K562 (cell line): ENCODE results near the gene HSPA4. TPM values are rescaled to one million over a fixed set of nuclear protein-coding genes. Genes with fewer than 3 reads are reported as not detected.

ENCODE experiments used
- ATAC-seq: fragments of 200-7000 bp; cut with Tn5 transposase; 3 replicates; pipeline ENCODE4 v1.9.1; 2020; ENCODE audit warnings: moderate library complexity
- BruUV-seq: library from RNA; stranded (reverse); fragments of 400-500 nt; replicated peaks from 2 replicates; lab custom pipeline; 2021; lab: Mats Ljungman, UMichigan
- CTCF ChIA-PET: fragments of 300-600 bp; formaldehyde crosslinking; extraction: SDS; loops from one replicate; lab custom pipeline; 2021; ENCODE audit warnings: low intra/inter-chr PET ratio; lab: Yijun Ruan, JAX
- POLR2A ChIA-PET: fragments of 300-600, 350-650 bp; sonication (Branson Sonifier 250); formaldehyde crosslinking; extraction: SDS; loops from one replicate; lab custom pipeline; 2021; ENCODE audit warnings: antibody characterized with exemption, inconsistent platforms; lab: Yijun Ruan, JAX
- DNase-seq, 4 experiments: peaks; one replicate each; pipeline versions ENCODE4 v3.0.0 to v3.0.0-alpha.2; 2011 to 2018; ENCODE audit warnings: low spot score in 3 of 4, mixed read lengths in 3 of 4; ENCODE audit errors: extremely low read depth in 1 of 4
- FAIRE-seq: peaks from 2 replicates; lab custom pipeline; 2011; peaks lifted over from hg19 to GRCh38; lab: Jason Lieb, UNC
- H2AFZ ChIP-seq: 2 replicates; pipeline ENCODE4 v1.6.0; 2011; ENCODE audit warnings: low read depth, low read length, control low read depth, inconsistent platforms
- H3K27ac ChIP-seq: fragments of 200-600 bp; 3 replicates; pipeline ENCODE4 v1.8.0; 2011; ENCODE audit warnings: low read depth, mild to moderate bottlenecking, control low read depth, inconsistent platforms, low read length, moderate library complexity, mixed read lengths; ENCODE audit errors: extremely low read depth
- H3K27me3 ChIP-seq, 2 experiments: fragments of 300-600 bp in 1 of 2; 2 replicates in 1 of 2; 3 replicates in 1 of 2; pipeline versions ENCODE4 v1.6.0 to v1.8.0; 2011; ENCODE audit warnings: inconsistent platforms in 2 of 2, low read length in 2 of 2, mild to moderate bottlenecking in 1 of 2, mixed read lengths in 1 of 2, moderate library complexity in 1 of 2; ENCODE audit not compliant: control insufficient read depth in 2 of 2, insufficient read depth in 2 of 2
- H3K36me3 ChIP-seq: fragments of 300-600 bp; 3 replicates; pipeline ENCODE4 v1.8.0; 2011; ENCODE audit warnings: mild to moderate bottlenecking, low read length, inconsistent platforms; ENCODE audit not compliant: control insufficient read depth, insufficient read depth
- H3K4me1 ChIP-seq, 2 experiments: fragments of 200-600 bp in 1 of 2; replicated peaks in 1 of 2; 2 replicates in 1 of 2; 3 replicates in 1 of 2; pipeline versions ENCODE4 v1.5.1 to v1.8.0; 2011; ENCODE audit warnings: inconsistent platforms in 2 of 2, low read length in 2 of 2, mild to moderate bottlenecking in 1 of 2, mixed read lengths in 1 of 2, moderate library complexity in 1 of 2; ENCODE audit not compliant: control insufficient read depth in 2 of 2, insufficient read depth in 2 of 2
- H3K4me2 ChIP-seq: 2 replicates; pipeline ENCODE4 v1.6.1; 2011; ENCODE audit warnings: low read length, control low read depth, inconsistent platforms, mixed read lengths; ENCODE audit not compliant: insufficient read depth
- H3K4me3 ChIP-seq: fragments of 200-600 bp; sonication (generic), shearing (Covaris generic); 2 replicates; pipeline ENCODE4 v1.5.1; 2016; ENCODE audit warnings: control low read depth, inconsistent platforms
- H3K79me2 ChIP-seq: fragments of 200-600 bp; 3 replicates; pipeline ENCODE4 v1.8.0; 2011; ENCODE audit warnings: low read length, inconsistent platforms; ENCODE audit not compliant: control insufficient read depth, insufficient read depth
- H3K9ac ChIP-seq, 2 experiments: 2 replicates each; pipeline versions ENCODE4 v1.6.0 to v1.6.1; 2011; ENCODE audit warnings: low read depth in 2 of 2, low read length in 2 of 2, control low read depth in 1 of 2, inconsistent platforms in 1 of 2, mild to moderate bottlenecking in 1 of 2, mixed read lengths in 1 of 2; ENCODE audit not compliant: insufficient read depth in 1 of 2
- H3K9me1 ChIP-seq: one replicate; pipeline ENCODE4 v1.6.0; 2011; ENCODE audit warnings: inconsistent platforms, mild to moderate bottlenecking, low read length, moderate library complexity; ENCODE audit not compliant: control insufficient read depth, insufficient read depth
- H3K9me3 ChIP-seq: replicated peaks from 2 replicates; pipeline ENCODE4 v1.5.1; 2011; ENCODE audit warnings: low read depth, low read length, inconsistent platforms; ENCODE audit not compliant: control insufficient read depth, insufficient read depth
- H4K20me1 ChIP-seq: replicated peaks from 2 replicates; pipeline ENCODE4 v1.6.1; 2011; ENCODE audit warnings: low read length, inconsistent platforms, mixed read lengths; ENCODE audit not compliant: control insufficient read depth, insufficient read depth
- ARID1B ChIP-seq: fragments of 450-650 bp; IDR thresholded peaks from 2 replicates; pipeline ENCODE4 v1.6.1; 2016; ENCODE audit warnings: antibody characterized with exemption, mild to moderate bottlenecking, inconsistent platforms
- BRD4 ChIP-seq: fragments of 200-600 bp; sonication (generic); IDR thresholded peaks from 2 replicates; pipeline ENCODE4 v1.6.1; 2017; ENCODE audit warnings: inconsistent platforms
- CBX1 ChIP-seq: sonication (generic); IDR thresholded peaks from 2 replicates; pipeline ENCODE4 v1.6.1; 2016; ENCODE audit warnings: antibody characterized with exemption, low read depth, mild to moderate bottlenecking
- CXXC5 ChIP-seq: fragments of 250-450 bp; sonication (Bioruptor Pico); IDR thresholded peaks from 2 replicates; pipeline ENCODE4 v1.8.0; 2022; ENCODE audit warnings: inconsistent platforms, mild to moderate bottlenecking, moderate library complexity
- FOXA3 ChIP-seq, 2 experiments: fragments of 450-650 bp in 1 of 2; sonication (generic) in 1 of 2; formaldehyde crosslinking; IDR thresholded peaks in 1 of 2; conservative IDR thresholded peaks in 1 of 2; 2 replicates each; pipeline versions ENCODE4 v1.4.0 to v1.8.0; 2020 to 2022; ENCODE audit warnings: mild to moderate bottlenecking in 2 of 2, missing genetic modification reagents in 1 of 2
- MED1 ChIP-seq: sonication (generic); formaldehyde crosslinking; IDR thresholded peaks from 2 replicates; pipeline ENCODE4 v1.8.1; 2023; ENCODE audit warnings: missing genetic modification reagents, borderline replicate concordance
- MEIS2 ChIP-seq: fragments of 450-650 bp; IDR thresholded peaks from 2 replicates; pipeline ENCODE4 v1.6.1; 2014; ENCODE audit warnings: mild to moderate bottlenecking; ENCODE audit not compliant: partially characterized antibody
- MXI1 ChIP-seq: IDR thresholded peaks from 2 replicates; pipeline ENCODE4 v1.6.1; 2011; ENCODE audit warnings: low read depth, mild to moderate bottlenecking, improper control_type of control experiment, low read length
- SP1 ChIP-seq: sonication (generic); formaldehyde crosslinking; IDR thresholded peaks from 2 replicates; pipeline ENCODE4 v1.8.1; 2022; ENCODE audit warnings: mild to moderate bottlenecking, missing genetic modification reagents
- ZNF695 ChIP-seq: fragments of 450-650 bp; formaldehyde crosslinking; IDR thresholded peaks from 2 replicates; pipeline ENCODE4 v1.4.0; 2020; ENCODE audit warnings: mild to moderate bottlenecking, moderate library complexity
- WGBS: fragments of 100-300 bp; shearing (Covaris generic); methylation state at CpG from one replicate; pipeline ENCODE4 v1.1.6; 2016; ENCODE audit warnings: low coverage, mixed read lengths; ENCODE audit not compliant: insufficient coverage; ENCODE audit errors: missing lambda C conversion rate; 5-methylcytosine and 5-hydroxymethylcytosine counted together
- in situ Hi-C: fragments of 300-500 bp; cut with MboI; formaldehyde crosslinking; loops from 4 replicates; pipeline ENCODE4 v1.15.0; 2018; ENCODE audit warnings: inconsistent platforms, mixed read lengths
- intact Hi-C: fragments of 100-400 bp; cut with micrococcal nuclease; formaldehyde crosslinking; loops from 2 replicates; pipeline ENCODE4 v1.14.2; 2022
- polyA plus RNA-seq, 8 experiments: library from polyadenylated mRNA; depleted of rRNA in 4 of 8; stranded (reverse) in 5 of 8; unstranded in 3 of 8; fragments of >200 nt; fragmentation: Nextera tagmentation in 2 of 8; fragmentation: Illumina TruSeq in 1 of 8; extraction: Ambion mirVana in 2 of 8; extraction: Trizol in 1 of 8; gene quantifications; 2 replicates each; pipeline versions ENCODE4 v1.2.1 to v1.2.3, GENCODE V29; 2011 to 2014; ENCODE audit warnings: inconsistent platforms in 1 of 8, missing spikeins in 1 of 8
- total RNA-seq, 7 experiments: library from RNA; depleted of rRNA in 6 of 7; stranded (reverse); fragments of >200 nt in 6 of 7; fragmentation: Illumina TruSeq in 2 of 7; extraction: Trizol in 2 of 7; gene quantifications; 2 replicates each; pipeline versions ENCODE4 v1.2.1 to v1.2.3, GENCODE V29; 2011 to 2021; ENCODE audit warnings: low replicate concordance in 1 of 7
- TF ChIP-seq, protein P1 (sequence below): fragments of 250-450 bp; sonication (Bioruptor Pico); IDR thresholded peaks from 2 replicates; pipeline ENCODE4 v1.8.0; 2021; ENCODE audit warnings: borderline replicate concordance, mild to moderate bottlenecking, moderate library complexity; ENCODE audit not compliant: poor library complexity, severe bottlenecking
- TF ChIP-seq, protein P2 (sequence below): sonication (generic); formaldehyde crosslinking; IDR thresholded peaks from 2 replicates; pipeline ENCODE4 v1.8.1; 2023; ENCODE audit warnings: missing genetic modification reagents, mild to moderate bottlenecking, borderline replicate concordance
- TF ChIP-seq, protein P3 (sequence below): sonication (generic); formaldehyde crosslinking; IDR thresholded peaks from 2 replicates; pipeline ENCODE4 v1.9.0; 2022; ENCODE audit warnings: mild to moderate bottlenecking, missing genetic modification reagents
- TF ChIP-seq, protein P4 (sequence below): sonication (generic); formaldehyde crosslinking; IDR thresholded peaks from 2 replicates; pipeline ENCODE4 v1.8.0; 2022; ENCODE audit warnings: mild to moderate bottlenecking, missing genetic modification reagents

The HSPA4 gene
- total and polyA plus RNA-seq, 9 of the 15 experiments (the other 6 are each of a cell fraction or from before 2014, with no cell fraction given) = 90.3 to 286 (median 148) TPM

DNA sequence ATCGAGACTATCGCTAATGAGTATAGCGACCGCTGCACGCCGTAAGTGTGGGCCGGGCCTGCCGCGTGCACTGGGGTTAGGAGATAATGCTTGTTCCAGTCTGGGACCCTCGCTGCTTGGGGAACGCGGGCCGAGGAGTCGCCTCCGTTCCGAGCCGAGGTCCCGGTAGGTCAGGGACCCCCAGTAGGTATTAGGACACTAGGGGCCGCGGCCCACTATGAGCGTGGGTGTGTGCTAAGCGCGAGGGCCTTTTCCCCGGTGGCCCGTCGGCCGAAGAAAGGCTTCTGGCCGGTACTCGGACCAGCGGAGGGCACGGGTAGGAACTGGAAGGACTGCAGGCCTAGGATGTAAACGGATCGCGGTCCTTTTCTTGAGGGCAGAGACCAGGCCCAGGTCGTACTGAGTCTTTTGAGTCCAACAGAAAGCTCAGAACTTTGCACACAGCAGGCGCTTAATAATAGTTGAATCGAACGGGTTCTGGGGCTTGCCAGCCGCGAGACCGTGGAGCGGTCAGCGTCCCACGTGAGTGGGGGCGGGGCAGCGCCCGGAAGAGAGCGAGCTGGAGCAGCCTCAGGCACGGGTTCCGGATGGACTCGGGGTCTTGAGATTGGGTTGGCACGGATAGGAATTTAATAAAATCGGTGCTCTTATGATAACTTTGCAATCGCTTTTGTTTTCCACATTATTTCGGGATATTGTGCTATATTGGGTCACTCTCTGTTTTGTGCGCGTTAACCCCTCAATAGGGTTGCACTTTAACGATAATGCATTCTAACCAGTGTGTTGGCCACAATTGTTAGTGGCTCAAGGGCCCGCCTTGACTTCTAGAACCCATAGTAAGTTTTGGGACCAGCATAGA lies 733 bp downstream of the HSPA4 start:
- H3K9me1 ChIP-seq = no peaks in the 10 kb centered on the region
- peak overlapping the region; percentile 81 for H3K4me3 ChIP-seq
- POLR2A ChIA-PET = interaction anchor here (0.6 to 3.5 kb wide), 19 partner anchors 8 to 545 kb away, joined by 3 to 24 read pairs (median 4); partner anchors contain the start of genes AFF4 and ZCCHC10
- CTCF ChIA-PET = no interaction called here
- in situ Hi-C loops (no loop called here), intact Hi-C loops (loop anchor here (5.0 kb wide), 1 partner anchor 105 kb away; no protein-coding TSS in a partner anchor)
- TSS peak; percentile 41 for BruUV-seq
- under 1% methylated on average over 59 of the region's 59 CpGs for WGBS
- peak; percentile 70 for ATAC-seq
- peak overlapping the region; percentile 95 for H3K4me2 ChIP-seq
- H3K4me1 ChIP-seq = peaks cover 13 to 32% of the 10 kb centered on the region in 2 experiments; a peak in 4 of 5 replicates
- H3K27ac ChIP-seq = peak overlapping the region; percentile 96
- peaks cover 79% of the 10 kb centered on the region for H3K79me2 ChIP-seq
- FAIRE-seq = no peak
- peaks cover 22% of the 10 kb centered on the region for H4K20me1 ChIP-seq
- no peaks in the 10 kb centered on the region for H3K9me3 ChIP-seq
- peak overlapping the region; percentile 77 for H2AFZ ChIP-seq
- DNase-seq = peak; percentile 63 to 82 (median 71)
- H3K9ac ChIP-seq = peak overlapping the region; percentile 97 to 100
- peaks cover 37% of the 10 kb centered on the region for H3K36me3 ChIP-seq
- H3K27me3 ChIP-seq = no peaks in the 10 kb centered on the region
- TF ChIP-seq CBX1 (peak; percentile 68; the same call in 1 of the 2 replicates), MXI1 (peak; percentile 95), MED1 (CRISPR knock-in tag) (peak; percentile 72; the same call in 1 of the 2 replicates), BRD4 (peak; percentile 29; the same call in 1 of the 2 replicates), ARID1B (no peak), SP1 (CRISPR knock-in tag) (peak; percentile 43; the same call in 1 of the 2 replicates), CXXC5 (CRISPR knock-in tag) (peak; percentile 35), MEIS2 (no peak), FOXA3 (CRISPR knock-in tag; conservative IDR thresholded peaks at IDR 0.05 in 1 of 2, IDR thresholded peaks at IDR 0.05 in 1 of 2) (peak in 1 of 2 experiments; percentile 37; a peak in 1 of 4 replicates), ZNF695 (CRISPR knock-in tag) (no peak)
- TF ChIP-seq, protein P1, sequence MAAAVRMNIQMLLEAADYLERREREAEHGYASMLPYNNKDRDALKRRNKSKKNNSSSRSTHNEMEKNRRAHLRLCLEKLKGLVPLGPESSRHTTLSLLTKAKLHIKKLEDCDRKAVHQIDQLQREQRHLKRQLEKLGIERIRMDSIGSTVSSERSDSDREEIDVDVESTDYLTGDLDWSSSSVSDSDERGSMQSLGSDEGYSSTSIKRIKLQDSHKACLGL (CRISPR knock-in tag) = peak; percentile 54
- TF ChIP-seq, protein P2, sequence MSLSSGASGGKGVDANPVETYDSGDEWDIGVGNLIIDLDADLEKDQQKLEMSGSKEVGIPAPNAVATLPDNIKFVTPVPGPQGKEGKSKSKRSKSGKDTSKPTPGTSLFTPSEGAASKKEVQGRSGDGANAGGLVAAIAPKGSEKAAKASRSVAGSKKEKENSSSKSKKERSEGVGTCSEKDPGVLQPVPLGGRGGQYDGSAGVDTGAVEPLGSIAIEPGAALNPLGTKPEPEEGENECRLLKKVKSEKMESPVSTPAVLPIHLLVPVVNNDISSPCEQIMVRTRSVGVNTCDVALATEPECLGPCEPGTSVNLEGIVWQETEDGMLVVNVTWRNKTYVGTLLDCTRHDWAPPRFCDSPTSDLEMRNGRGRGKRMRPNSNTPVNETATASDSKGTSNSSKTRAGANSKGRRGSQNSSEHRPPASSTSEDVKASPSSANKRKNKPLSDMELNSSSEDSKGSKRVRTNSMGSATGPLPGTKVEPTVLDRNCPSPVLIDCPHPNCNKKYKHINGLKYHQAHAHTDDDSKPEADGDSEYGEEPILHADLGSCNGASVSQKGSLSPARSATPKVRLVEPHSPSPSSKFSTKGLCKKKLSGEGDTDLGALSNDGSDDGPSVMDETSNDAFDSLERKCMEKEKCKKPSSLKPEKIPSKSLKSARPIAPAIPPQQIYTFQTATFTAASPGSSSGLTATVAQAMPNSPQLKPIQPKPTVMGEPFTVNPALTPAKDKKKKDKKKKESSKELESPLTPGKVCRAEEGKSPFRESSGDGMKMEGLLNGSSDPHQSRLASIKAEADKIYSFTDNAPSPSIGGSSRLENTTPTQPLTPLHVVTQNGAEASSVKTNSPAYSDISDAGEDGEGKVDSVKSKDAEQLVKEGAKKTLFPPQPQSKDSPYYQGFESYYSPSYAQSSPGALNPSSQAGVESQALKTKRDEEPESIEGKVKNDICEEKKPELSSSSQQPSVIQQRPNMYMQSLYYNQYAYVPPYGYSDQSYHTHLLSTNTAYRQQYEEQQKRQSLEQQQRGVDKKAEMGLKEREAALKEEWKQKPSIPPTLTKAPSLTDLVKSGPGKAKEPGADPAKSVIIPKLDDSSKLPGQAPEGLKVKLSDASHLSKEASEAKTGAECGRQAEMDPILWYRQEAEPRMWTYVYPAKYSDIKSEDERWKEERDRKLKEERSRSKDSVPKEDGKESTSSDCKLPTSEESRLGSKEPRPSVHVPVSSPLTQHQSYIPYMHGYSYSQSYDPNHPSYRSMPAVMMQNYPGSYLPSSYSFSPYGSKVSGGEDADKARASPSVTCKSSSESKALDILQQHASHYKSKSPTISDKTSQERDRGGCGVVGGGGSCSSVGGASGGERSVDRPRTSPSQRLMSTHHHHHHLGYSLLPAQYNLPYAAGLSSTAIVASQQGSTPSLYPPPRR (CRISPR knock-in tag) = peak; percentile 84; the same call in 1 of the 2 replicates
- TF ChIP-seq, protein P3, sequence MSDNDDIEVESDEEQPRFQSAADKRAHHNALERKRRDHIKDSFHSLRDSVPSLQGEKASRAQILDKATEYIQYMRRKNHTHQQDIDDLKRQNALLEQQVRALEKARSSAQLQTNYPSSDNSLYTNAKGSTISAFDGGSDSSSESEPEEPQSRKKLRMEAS (CRISPR knock-in tag) = peak; percentile 59
- TF ChIP-seq, protein P4, sequence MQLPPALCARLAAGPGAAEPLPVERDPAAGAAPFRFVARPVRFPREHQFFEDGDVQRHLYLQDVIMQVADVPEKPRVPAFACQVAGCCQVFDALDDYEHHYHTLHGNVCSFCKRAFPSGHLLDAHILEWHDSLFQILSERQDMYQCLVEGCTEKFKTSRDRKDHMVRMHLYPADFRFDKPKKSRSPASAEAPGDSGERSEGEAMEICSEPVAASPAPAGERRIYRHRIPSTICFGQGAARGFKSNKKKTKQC (CRISPR knock-in tag) = peak; percentile 75
